ENCODE measurements around the gene TRAF6. TPM values are rescaled to one million over a fixed set of nuclear protein-coding genes. Genes with fewer than 3 reads are reported as not detected.

The TRAF6 gene
- total and polyA plus RNA-seq, 4 donors = 2.2 to 14.0 (median 8.8) TPM

DNA sequence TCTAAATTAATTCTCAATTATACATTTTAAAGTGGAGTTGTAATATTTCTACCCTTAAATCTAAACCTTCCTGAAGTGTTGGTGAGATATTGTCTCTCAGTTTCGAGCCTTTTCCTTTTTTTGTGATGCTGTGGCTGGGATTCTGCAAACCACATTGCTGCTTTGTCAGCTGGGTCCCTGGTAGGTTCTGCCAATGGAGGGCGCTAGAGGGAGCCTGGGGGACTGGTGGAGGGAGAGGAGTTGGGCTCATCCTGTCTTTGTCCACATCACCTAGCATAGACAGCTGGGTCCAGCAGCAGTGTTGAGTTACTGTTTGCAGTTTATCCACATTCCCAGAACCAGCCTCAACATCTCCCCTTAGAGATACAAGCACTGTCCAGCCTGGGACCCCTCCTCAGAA, 41.0 kb downstream of the TRAF6 start:
- ATAC-seq (ENCODE audit: insufficient read depth, low FRiP score) (no peak), DNase-seq (no peak)
- peaks cover 0 to 3% (median 0%) of the 10 kb centered on the region in 4 donors for H3K36me3 ChIP-seq (ENCODE audit: control insufficient read depth in 4 of 4, insufficient read depth in 4 of 4, low read length in 4 of 4)
- no peaks in the 10 kb centered on the region for H3K9me3 ChIP-seq (ENCODE audit: control insufficient read depth in 4 of 4, insufficient read depth in 3 of 4, low read length in 3 of 4)
- H3K27me3 ChIP-seq (ENCODE audit: control insufficient read depth in 3 of 3, insufficient read depth in 3 of 3, low read length in 2 of 3) = no peaks in the 10 kb centered on the region
- 62 to 67% methylated on average over 2 of the region's 2 CpGs for WGBS, 2 donors
- no peak overlapping the region for H3K27ac ChIP-seq (ENCODE audit: low read depth in 1 of 2, low read length in 1 of 2)
- peaks cover 0 to 11% (median 0%) of the 10 kb centered on the region in 5 donors for H3K4me1 ChIP-seq (ENCODE audit: control insufficient read depth in 5 of 5, insufficient read depth in 5 of 5, low read length in 5 of 5)
- TF ChIP-seq, protein P1, sequence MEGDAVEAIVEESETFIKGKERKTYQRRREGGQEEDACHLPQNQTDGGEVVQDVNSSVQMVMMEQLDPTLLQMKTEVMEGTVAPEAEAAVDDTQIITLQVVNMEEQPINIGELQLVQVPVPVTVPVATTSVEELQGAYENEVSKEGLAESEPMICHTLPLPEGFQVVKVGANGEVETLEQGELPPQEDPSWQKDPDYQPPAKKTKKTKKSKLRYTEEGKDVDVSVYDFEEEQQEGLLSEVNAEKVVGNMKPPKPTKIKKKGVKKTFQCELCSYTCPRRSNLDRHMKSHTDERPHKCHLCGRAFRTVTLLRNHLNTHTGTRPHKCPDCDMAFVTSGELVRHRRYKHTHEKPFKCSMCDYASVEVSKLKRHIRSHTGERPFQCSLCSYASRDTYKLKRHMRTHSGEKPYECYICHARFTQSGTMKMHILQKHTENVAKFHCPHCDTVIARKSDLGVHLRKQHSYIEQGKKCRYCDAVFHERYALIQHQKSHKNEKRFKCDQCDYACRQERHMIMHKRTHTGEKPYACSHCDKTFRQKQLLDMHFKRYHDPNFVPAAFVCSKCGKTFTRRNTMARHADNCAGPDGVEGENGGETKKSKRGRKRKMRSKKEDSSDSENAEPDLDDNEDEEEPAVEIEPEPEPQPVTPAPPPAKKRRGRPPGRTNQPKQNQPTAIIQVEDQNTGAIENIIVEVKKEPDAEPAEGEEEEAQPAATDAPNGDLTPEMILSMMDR (IDR thresholded peaks at IDR 0.05; ENCODE audit: control extremely low read depth, extremely low read depth) = no peak
- H3K9ac ChIP-seq (ENCODE audit: insufficient read depth in 1 of 2, low read length in 2 of 2) = no peak overlapping the region
- no peak overlapping the region for H3K4me3 ChIP-seq

DNA sequence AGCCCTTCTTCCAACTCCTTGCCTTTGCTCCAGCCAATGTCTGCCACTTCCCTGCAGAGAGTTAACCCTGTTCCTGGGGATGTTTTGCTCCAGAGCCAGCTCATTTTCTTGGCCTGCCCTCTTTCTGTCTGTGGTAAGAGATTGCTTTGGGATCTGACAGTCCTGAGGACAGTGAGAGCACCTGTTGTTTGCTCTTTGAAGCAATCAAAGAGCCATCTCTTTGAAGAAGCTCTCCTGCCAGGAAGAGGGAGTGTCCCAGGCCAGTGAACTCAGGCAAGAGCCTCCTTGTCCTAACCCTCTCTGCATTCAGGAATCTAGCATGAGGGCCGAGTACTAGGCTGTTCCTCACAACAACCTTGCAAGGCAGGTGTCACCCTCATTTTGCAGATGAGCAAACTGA, 42.2 kb downstream of the TRAF6 start:
- WGBS, 2 donors = 81 to 86% methylated on average over 1 of the region's 1 CpG
- no peak for ATAC-seq (ENCODE audit: insufficient read depth, low FRiP score)
- peaks cover 0 to 3% (median under 1%) of the 10 kb centered on the region in 4 donors for H3K36me3 ChIP-seq (ENCODE audit: control insufficient read depth in 4 of 4, insufficient read depth in 4 of 4, low read length in 4 of 4)

DNA sequence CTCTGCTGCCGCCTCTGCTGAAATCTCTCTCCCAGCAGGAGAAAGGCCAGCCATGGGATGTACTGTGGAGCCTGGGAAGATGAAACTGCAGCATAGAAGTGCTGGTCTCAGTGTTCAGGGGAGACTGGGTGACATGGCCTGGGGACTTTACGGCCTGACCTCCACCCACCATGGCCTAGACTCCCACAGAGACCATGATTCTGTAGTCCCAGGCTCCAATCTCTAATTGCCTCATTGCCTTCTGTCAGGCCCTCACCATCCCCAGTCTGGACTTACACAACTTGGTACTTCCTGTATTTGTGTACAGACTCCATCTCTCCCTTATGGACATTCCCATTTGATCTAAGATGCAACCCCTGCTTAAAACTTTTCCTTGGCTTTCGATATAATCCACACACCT, 43.1 kb downstream of the TRAF6 start:
- 94 to 100% methylated on average over 3 of the region's 3 CpGs for WGBS, 2 donors
- Histone ChIP-seq H3K4me1 (ENCODE audit: control insufficient read depth in 5 of 5, insufficient read depth in 5 of 5, low read length in 5 of 5) (peaks cover 0 to 11% (median 0%) of the 10 kb centered on the region in 5 donors), H3K9ac (ENCODE audit: insufficient read depth in 1 of 2, low read length in 2 of 2) (no peak overlapping the region), H3K4me3 (no peak overlapping the region), H3K9me3 (ENCODE audit: control insufficient read depth in 4 of 4, insufficient read depth in 3 of 4, low read length in 3 of 4) (no peaks in the 10 kb centered on the region), H3K27me3 (ENCODE audit: control insufficient read depth in 3 of 3, insufficient read depth in 3 of 3, low read length in 2 of 3) (no peaks in the 10 kb centered on the region), H3K36me3 (ENCODE audit: control insufficient read depth in 4 of 4, insufficient read depth in 4 of 4, low read length in 4 of 4) (peaks cover 0 to 4% (median 2%) of the 10 kb centered on the region in 4 donors), H3K27ac (ENCODE audit: low read depth in 1 of 2, low read length in 1 of 2) (no peak overlapping the region)
- ATAC-seq (ENCODE audit: insufficient read depth, low FRiP score) = no peak
- no peak for DNase-seq
- TF ChIP-seq, protein P1 (IDR thresholded peaks at IDR 0.05; ENCODE audit: control extremely low read depth, extremely low read depth) = no peak

More for the DNA sequence above, 42.2 kb downstream of the TRAF6 start:
- Histone ChIP-seq H3K9ac (ENCODE audit: insufficient read depth in 1 of 2, low read length in 2 of 2) (no peak overlapping the region), H3K4me3 (no peak overlapping the region), H3K27ac (ENCODE audit: low read depth in 1 of 2, low read length in 1 of 2) (no peak overlapping the region), H3K9me3 (ENCODE audit: control insufficient read depth in 4 of 4, insufficient read depth in 3 of 4, low read length in 3 of 4) (no peaks in the 10 kb centered on the region), H3K4me1 (ENCODE audit: control insufficient read depth in 5 of 5, insufficient read depth in 5 of 5, low read length in 5 of 5) (peaks cover 0 to 11% (median 0%) of the 10 kb centered on the region in 5 donors), H3K27me3 (ENCODE audit: control insufficient read depth in 3 of 3, insufficient read depth in 3 of 3, low read length in 2 of 3) (no peaks in the 10 kb centered on the region)
- TF ChIP-seq, protein P1 (IDR thresholded peaks at IDR 0.05; ENCODE audit: control extremely low read depth, extremely low read depth) = no peak
- no peak for DNase-seq

Measured in lung (tissue), 12 donors.